Activated CD4-positive, alpha-beta T cell treated with anti-CD3 and anti-CD28 coated beads, Interleukin-2, amount 50 U/mL, for 1 hour (primary cell): ENCODE measurements around the gene LHCGR.
"Not testable (repeated sequence)": the region's sequence is repeated elsewhere in the genome, so short reads cannot be mapped to it uniquely, and the experiment has no call there.

Experiments
- DNase-seq: peaks from one replicate; pipeline ENCODE4 v3.0.0-alpha.2; 2020

The LHCGR gene

DNA sequence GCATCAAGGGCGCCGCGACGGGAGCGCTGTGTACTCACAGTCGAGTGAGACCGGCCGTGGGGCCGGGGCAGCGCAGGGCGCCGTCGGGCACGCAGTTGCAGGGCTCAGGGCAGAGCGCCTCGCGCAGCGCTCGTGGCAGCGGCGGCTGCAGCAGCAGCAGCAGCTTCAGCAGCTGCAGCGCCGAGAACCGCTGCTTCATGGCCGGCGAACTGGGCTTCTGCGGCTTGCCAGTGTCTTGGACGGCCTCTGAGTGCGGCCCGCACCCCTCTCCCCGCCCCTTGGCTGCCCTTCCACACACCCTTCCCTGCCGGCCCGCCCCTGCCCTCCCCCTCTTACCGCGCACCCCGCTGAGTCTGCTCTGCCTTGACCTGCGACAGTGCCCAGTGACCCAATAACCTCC lies at the start of gene LHCGR:
Gene LHCGR (minus strand): TSS at position 252 of the 400 bp plus-strand sequence. CDS start 53 bp downstream, at position 199.
- DNase-seq = no peak

DNA sequence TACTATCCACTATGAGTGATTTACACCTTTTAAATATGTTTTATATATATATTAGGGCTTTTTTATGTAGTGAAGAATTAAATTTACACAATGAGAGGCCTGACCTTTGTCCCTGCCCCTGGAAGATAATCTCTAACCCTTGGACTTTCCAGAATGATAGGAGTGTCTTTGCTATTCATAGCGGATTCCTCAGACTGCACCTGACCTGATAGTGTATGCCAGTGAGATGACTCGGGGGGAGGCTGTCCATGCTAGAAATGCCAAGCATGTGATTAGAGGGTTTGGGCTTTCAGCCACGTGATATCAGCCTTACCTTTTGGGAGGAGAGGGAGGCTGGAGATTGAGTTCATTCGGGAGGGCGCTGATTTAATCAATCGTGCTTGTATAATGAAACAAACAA lies 44.1 kb upstream of the LHCGR start:
- no peak for DNase-seq

DNA sequence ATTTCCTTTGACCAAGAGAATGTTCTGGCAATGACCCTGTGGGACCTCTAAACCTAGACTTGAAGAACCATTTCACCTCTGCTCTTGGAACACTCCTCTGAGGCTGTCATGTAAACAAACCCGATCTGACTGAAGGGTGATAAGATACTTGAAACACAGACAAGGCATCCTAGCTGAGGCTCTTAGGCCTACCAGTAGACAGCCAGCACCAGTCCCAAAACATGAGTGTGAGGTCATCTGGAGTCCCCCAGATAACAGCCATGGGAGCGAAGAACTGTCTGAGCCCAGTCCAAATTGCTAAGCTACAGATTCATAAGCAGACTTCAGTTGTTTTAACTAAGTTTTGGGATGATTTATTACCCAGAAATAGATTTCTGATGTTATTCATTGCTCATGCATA lies 39.5 kb upstream of the LHCGR start:
- DNase-seq = no peak

DNA sequence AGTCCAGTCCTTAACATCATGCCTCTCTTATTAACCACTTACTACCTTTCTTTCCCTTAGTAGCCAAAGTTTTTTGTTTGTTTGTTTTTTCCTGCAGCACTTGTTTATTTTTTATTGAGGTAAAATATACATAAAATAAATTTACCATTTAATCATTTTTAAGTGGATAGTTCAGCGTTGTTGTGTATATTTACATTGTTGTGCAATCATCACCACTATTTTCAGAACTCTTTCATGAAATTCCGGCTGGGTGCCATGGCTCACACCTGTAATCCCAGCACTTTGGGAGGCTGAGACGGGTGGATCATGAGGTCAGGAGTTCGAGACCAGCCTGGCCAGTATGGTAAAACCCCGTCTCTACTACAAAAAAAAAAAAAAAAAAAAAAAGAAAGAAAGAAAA lies 38.1 kb upstream of the LHCGR start:
- no peak for DNase-seq

DNA sequence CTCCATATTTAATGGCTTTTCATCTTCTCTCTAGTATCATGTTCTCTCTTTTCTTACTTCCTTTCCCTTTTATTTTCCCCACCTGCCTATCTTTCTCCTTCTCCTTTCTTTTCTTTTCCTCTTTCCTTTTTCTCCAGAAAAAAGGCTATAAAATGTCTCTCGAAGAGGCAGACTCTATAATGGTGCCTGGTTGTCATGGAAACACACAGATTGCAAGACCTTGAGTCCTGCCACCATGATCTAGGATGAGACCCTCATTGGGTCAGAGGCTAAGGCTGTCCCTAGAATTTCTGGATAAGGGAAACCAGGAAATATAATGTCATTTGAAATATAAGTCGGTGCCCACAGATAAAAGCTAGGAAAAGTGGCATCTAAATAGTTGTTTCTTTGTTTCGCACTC lies 36.5 kb upstream of the LHCGR start:
- no peak for DNase-seq

DNA sequence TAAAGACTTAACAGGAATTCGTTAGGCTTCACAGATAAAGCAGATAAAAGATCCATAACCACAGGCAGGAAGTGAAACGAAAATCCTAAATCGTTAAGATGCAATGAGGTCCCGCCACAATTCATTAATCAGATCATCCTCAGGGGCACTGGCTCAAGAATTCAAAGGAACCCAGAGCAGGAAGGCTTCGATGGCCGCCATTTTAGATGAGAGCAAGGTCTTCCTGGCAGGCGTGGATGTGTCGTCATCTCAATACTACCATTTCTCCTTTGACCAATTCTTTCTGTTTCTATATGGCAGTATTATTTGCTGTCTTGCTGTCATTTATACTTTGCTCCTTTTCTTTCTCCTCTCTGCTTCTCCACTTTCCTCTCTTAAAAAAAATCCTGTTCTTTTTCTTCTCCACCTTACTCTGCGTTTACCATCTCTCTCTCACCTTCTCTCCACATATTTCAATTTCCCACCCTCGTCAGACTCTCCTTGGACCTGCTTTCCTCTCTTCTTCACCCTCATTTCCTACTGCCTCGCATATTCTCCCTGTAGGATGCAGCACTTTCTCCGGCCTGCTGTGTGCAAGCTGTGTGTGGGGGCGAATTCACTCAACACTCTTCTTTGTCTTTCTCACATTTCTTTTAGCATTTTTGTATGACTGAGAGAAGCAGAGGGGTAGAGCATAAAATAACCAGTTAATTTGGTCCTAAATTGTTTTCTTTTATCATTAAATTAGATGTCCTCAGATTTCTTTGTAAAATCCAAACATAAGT lies 35.1 kb upstream of the LHCGR start:
- no peak for DNase-seq

DNA sequence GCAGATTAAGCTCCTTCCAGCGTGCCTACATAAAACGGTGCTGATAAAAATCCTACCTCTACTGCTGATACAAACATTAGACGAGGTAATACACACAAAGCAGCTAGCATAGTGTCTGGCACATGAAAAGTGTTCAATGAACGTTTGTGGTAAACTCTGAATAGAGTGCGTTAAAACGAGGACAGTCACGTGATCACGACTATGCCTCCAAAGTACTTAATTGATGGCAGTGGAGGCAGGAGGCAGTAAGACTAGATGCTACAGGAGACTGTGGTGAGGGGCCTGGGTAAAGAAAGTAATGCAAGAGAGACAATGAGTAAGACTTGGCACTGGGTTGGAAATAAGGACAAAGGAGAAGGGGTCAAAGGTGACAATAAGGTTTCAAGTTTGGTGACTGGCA lies 32.1 kb upstream of the LHCGR start:
- no peak for DNase-seq

DNA sequence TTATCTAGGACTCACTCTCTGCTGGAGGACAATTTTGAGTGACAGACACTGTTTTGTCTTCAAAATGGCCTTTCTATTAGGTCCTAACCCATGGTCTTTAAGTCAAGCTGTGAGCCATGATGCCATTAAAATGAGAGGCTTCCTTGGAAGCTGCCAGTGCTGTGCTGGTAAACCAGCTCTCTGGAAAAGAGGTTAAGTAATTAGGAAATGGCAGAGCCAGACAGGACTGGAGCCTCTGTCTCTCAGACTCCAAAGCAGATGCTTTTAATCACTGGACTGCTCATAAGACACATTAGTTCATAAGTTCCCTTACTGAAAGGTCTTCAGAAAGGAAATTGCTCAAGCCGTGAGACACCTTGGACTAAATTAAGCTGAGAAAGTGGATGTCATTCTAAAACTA lies 25.8 kb upstream of the LHCGR start:
- no peak for DNase-seq

DNA sequence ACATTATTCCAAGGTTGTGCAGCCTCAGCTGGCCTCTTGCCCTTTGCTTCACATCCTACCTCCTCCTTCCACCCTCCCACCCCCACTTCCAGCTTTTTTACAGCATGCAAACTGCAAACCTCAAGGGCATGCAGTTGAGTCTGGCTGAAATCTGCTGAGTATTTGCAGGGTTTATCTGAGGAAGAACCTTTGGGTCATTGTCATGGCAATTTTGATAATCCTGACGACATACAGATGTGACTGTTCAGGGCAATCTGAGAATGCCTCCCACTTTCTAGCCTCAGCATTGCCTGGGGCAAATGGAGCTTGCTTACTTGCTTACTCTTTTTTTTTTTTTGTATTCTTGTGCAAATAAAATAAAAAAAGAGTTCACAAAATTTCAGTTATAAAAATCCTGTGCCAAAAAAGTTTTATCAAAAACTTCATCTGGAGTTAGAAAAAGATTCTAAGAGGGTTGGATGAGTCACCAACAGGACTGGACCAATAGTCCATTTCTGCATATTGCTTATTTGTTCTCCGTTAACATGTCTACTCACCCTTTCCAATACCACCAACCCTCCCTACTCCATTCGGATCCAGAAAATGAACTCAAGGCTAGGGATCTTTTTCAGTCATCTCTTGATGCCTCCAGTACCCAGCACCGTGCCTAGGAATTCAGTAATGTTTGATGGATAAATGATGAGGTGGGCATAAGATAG lies 23.6 kb upstream of the LHCGR start:
- no peak for DNase-seq

DNA sequence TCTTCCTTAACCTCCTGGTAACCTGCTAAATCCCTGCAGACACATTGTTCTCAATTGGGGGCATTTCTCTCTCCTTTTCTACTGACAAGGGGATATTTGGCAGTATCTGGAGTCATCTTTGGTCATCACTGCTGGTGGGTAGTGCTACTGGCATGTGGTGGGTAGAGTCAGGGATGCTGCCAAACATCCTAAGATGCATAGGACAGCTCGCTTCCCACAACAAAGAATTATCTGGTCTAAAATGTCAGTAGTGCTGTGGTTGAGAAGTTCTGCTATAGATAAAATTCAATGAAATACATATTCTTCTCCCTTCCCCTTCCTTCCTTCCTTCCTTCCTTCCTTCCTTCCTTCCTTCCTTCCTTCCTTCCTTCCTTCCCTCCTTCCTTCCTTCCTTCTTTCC lies 18.7 kb upstream of the LHCGR start:
- no peak for DNase-seq

DNA sequence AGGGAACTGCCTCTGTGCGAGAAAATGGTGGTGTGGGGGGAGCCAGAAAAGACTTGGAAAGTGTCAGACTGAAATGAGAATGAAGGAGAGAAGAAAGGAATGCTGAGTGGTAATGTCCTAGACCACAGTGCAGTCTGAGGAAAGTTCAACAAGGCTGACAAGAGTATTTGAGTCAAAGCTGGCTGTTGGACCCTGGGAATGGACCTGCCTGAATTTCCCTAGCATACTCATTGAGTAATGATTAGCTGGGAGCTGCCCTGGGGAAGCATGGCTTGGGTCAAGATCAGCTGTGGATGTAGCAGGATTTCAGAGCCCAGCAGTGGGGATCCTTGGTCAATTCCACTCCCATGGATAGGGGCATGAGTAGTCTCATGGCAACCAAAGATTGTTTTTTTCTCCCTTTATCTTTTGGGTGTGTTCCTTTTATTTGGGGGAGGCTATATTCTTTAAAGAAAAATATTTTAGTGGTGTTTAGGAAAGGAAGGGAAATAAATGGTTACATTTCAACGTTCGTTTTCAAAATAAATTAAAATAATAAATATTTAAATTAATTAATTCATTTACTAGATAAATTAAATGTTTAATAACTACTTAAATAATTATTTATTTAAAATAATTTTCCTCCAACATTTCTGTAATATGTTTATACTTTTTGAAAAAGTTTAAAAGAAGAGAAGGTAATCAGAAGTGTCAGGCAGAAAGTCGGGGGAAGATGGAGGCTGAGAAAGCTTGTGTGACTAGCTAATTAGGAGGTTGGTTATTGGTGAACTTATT lies 15.9 kb upstream of the LHCGR start:
- no peak for DNase-seq

DNA sequence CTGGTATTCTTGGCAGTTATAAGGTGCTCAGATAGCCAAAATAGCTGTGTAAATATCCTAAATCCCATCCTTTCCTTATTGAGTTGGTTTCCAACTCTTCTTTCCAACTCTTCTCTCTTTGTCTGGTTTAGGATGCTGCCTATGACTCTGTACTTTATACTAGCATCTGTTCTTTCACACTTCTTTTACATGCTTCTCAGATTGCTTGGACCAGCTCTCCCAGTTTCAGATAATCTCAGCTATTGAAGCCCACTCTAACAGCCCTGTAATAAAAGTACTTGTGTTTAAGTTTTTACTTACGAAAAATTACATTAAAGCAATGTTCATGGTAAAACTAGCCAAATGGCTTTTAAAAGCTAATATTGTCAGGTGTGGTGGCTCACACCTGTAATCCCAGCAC lies 14.7 kb upstream of the LHCGR start:
- DNase-seq = no peak

DNA sequence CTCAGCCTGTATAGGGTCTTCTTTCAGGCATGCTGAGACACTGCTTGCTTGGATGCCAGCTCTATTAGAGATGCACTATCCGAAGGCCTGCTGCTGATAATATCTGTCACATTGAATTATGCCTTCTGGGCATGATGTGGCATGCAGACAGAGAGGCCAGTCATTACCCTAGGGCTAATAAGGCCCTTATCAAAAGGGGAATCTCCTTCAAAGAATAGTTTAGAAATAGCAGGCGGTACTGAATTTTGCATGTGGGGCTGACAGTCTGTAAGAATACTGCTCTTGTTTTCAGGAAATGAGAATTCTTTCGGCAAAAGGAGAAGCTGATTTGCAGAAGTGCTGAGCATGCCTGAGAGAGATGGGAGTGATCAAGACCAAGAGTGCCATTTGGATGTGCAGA lies 13.1 kb upstream of the LHCGR start:
- no peak for DNase-seq

DNA sequence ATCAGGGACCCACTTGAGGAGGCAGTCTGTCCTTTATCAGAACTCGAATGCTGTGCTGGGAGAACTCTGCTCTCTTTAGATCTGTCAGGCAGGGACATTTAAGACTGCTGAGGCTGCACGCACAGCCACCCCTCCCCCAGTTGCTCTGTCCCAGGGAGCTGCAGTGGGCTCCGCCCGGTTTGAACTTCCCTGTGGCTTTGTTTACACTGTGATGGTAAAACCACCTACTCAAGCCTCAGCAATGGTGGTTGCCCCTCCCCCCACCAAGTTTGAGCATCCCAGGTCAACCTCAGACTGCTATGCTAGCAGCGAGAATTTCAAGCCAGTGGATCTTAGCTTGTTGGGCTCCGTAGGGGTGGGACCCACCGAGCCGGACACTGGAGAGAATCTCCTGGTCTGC lies 11.8 kb upstream of the LHCGR start:
- DNase-seq = no peak

DNA sequence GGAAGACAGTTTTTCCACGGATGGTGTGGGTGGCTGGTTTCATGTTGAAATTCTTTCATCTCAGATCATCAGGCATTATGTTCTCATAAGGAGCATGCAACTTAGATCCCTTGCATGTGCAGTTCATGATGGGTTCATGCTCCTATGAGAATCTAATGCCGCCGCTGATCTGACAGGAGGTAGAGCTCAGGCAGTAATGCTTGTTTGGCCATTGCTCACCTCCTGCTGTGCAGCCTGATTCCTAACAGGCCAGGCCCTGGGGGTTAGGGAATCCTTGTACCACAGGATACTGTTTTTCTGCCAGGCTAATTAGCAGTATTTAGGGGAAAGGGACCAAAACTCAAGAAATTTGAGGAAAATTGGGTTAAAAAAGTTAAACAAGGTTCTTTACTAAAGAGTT lies 5.3 kb upstream of the LHCGR start:
- DNase-seq = no peak

DNA sequence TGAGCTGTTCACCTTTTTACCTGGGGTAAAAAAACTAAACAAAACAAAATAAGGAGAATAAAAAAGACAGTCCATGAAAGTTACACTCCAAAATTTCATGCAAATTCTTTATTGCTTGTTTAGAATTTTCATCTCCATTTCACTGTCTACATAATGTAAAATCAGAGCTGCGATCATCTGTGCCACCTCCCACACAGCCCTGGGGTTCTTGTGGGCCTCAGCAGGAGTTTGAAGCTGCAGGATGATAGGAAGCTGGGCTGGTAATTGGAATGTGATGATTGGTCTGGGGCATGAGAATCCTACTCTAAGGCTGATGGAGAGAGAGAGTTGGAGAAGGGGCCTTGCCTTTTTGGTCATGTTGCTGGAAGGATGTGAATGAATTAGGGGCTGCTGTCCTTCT lies 4.2 kb upstream of the LHCGR start:
- DNase-seq = no peak

DNA sequence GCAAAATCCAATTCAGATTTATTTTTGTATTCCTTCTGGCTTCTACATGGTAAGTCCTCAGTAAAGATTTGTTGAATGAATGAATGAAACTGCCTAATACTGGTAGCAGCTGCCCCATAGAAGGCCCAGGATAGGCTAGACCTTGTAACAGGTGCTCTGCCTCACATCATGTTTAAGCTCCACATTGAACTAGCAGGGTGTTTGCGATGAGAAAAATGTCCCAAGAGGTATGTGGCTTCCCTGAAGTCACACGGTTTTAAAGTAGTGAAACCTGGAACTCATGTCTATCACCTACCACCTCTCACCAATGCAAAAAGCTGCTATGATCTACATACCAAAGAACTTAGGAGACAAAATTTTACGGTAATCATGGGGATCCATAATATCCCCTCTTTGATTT lies 765 bp upstream of the LHCGR start:
- no peak for DNase-seq

DNA sequence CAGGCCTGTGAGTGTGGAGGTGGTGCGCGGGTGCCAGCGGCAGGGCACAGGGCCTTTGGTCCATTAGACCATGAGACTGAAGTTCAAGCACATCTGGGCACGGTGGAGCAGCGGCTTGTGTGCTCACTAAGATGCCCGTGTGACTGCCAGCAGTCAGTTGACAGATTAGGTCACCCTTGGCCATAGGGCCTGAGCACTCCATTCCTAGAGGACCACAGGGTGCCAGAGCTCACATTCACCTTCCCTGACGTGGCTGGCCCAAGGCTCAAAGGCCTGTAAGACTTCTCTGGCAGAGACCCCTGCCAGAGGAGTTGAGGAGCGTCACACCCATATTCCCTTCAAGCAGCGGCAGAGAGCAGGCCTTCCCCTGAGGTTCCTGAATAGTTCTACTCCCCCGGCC lies 650 bp downstream of the LHCGR start:
- no peak for DNase-seq

DNA sequence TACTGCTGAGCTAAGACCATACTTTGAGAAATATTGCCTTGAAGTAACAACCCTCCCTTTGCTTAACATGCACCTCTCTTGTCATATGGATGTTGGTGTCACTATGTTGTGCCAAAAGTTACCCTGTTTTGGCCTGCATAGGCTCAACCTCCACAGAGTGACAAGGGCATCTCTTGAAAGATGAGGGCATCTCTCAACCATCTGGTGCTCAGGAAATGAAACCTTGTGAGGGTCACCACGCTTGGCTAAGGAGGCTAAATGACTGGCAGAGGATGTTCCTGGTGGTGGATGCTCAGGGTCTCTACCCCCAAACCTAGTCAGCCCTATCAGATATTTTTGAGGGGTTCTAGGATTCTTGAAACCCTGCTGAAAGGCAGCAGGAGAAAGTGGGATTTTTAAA lies 2.3 kb downstream of the LHCGR start:
- DNase-seq = no peak

DNA sequence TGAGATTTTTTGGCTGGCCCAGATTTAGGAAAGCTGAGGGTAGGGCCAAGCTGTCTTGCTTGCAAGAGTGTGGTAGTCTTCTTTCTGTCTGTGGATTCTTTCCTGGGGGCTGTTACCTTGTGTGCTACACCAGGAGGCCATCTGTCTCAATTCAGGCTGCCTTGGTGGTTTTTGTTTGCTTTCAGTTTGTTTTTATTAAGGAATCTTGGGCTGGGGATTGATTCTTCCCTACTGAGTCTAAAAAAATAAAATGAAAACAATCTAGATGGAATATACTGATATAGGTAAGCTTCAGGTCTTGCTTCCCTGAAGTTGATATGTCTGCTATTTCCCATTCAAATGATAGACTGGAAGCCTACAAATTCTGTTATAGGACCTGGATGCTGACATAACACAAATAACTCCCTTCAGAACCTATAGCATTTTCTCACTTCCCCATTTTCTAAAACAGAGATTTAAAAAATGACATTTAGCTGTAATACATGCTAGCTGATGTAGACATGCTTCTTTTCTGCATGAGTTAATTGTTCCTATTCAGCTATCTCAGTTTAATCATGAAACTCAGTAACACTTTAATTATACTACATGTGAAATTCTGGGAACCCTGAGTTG lies 5.3 kb downstream of the LHCGR start:
- DNase-seq = no peak

DNA sequence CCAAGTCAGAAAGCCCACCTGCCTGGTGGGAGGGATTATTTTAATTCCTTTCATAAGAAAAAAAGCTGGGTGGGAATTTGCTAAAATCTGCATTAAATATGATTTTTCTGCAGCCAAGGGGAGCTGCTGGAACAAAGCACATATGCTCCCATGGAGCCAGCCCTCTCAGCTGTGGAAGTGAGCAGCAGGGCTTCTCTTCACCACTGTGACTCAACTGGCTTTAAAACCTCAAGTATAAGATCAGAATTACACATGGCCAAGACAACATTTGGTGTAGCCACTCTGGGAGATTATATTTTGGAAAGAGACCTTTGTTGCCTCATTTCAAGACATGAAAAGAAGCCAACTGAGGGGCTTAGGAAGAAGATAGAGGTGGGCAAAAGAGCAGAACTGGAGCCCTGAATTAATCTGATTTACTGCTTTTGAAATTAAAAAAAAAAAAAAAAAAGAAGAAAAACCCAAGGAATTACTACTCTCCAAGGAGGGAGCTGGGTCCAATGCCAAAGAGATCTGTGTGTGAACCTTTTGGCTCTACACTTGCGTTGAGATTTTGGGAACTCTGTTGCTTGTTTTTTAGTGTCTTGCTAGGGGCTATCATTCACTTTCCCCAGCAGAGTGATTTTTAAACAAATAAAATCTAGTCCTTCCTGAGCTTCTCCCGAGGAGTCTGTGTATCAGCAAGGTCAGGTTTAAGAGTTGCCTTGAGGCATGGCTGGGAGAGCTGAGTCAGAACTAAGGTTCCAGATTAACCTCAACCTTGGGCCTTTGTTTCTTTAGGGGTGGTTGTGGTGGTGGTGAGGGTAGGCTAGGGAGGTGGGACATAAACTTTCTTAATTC lies 6.0 kb downstream of the LHCGR start:
- no peak for DNase-seq

DNA sequence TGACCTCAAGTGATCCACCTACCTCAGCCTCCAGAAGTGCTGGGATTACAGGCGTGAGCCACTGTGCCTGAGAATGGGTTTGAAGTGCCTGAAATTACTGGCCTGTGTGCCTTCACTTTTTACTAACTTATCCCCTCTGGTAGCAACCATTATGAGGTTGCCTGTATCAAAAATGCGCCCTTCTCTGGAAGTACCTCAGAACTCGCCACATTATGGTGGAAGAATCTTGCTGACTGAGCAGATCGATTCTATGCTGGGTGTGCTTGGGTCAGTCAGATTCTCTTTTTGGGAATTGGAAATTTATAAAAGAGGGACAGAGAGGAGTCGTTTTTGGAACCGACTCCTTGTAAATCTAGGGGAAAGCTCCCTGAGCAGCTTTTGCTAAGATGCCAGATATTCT lies 8.2 kb downstream of the LHCGR start:
- DNase-seq = no peak

DNA sequence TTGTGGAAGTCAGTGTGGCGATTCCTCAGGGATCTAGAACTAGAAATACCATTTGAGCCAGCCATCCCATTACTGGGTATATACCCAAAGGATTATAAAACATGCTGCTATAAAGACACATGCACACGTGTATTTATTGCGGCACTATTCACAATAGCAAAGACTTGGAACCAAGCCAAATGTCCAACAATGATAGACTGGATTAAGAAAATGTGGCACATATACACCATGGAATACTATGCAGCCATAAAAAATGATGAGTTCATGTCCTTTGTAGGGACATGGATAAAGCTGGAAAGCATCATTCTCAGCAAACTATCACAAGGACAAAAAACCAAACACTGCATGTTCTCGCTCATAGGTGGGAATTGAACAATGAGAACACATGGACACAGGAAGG lies 16.3 kb downstream of the LHCGR start:
- DNase-seq = not testable (repeated sequence)
